ENCODE measurements around the gene SKP2.

Gene SKP2

DNA sequence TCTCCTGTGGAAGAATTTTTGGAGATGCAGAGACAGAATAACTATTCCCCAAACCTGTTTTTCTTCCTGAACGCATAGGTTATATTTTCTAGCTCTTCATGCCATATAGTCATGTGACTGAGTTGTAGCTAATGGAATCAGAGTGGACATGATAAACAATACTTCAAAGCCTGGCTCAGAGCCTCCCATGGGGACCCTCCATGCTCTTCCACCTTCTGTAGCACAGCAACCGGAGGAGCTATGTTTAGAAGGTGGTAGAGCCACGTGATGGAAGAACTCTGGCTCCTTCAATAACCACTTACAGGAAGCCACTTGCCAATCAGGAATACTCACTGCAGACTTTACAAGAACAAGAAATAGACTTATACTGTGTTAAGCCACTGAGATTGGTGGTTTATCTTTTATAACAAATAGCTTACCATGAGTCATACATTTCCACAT lies 50.6 kb downstream of the SKP2 start:
- TF ChIP-seq, protein P1, sequence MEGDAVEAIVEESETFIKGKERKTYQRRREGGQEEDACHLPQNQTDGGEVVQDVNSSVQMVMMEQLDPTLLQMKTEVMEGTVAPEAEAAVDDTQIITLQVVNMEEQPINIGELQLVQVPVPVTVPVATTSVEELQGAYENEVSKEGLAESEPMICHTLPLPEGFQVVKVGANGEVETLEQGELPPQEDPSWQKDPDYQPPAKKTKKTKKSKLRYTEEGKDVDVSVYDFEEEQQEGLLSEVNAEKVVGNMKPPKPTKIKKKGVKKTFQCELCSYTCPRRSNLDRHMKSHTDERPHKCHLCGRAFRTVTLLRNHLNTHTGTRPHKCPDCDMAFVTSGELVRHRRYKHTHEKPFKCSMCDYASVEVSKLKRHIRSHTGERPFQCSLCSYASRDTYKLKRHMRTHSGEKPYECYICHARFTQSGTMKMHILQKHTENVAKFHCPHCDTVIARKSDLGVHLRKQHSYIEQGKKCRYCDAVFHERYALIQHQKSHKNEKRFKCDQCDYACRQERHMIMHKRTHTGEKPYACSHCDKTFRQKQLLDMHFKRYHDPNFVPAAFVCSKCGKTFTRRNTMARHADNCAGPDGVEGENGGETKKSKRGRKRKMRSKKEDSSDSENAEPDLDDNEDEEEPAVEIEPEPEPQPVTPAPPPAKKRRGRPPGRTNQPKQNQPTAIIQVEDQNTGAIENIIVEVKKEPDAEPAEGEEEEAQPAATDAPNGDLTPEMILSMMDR (conservative IDR thresholded peaks at IDR 0.05; ENCODE audit: low read length), result no peak
- peak; percentile 40 for DNase-seq (ENCODE audit: low read depth)

DNA sequence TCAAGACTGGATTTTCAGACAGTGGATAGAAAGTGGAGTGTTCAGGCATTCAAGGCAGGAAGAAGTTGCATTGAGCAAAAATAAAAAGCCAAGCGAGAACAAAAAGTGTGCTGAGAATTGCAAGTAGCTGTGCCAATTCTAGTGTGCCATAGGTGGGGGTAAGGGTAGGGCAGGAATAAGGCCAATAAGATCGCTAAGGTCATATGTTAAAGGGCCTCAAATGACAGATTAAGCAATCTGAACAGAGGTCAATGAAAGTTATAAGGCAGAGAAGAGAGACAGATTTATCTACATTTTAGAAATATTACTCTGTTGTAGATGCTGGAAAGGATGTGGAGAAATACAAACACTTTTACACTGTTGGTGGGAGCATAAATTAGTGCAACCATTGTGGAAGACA lies 53.4 kb downstream of the SKP2 start:
- DNase-seq (ENCODE audit: low read depth), result no peak
- TF ChIP-seq, protein P1 (conservative IDR thresholded peaks at IDR 0.05; ENCODE audit: low read length), result no peak
- no peak overlapping the region for H3K4me3 ChIP-seq (ENCODE audit: low read length)

More for the DNA sequence above, 50.6 kb downstream of the SKP2 start:
- no peak overlapping the region for H3K4me3 ChIP-seq (ENCODE audit: low read length)

DNA sequence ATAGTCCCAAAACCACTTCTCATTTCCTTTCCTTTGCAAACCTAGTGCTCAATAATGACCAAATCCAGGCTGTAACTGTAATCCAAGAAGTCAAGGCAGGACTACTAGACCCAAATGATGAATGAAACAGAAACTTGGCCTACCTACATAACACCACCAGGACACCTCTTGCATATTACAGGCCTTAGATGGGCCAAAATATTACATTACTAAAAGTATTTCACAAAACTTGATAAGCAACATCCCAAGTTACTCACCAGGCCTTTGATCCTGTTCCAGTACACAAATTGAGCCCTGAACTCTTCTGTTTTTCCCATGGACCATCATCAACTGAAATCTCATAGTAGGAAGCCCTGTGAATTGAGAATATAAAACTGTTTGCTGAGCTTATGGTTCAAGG lies 55.0 kb downstream of the SKP2 start:
- H3K4me3 ChIP-seq (ENCODE audit: low read length), result no peak overlapping the region
- TF ChIP-seq, protein P1 (conservative IDR thresholded peaks at IDR 0.05; ENCODE audit: low read length), result no peak
- DNase-seq (ENCODE audit: low read depth), result no peak

DNA sequence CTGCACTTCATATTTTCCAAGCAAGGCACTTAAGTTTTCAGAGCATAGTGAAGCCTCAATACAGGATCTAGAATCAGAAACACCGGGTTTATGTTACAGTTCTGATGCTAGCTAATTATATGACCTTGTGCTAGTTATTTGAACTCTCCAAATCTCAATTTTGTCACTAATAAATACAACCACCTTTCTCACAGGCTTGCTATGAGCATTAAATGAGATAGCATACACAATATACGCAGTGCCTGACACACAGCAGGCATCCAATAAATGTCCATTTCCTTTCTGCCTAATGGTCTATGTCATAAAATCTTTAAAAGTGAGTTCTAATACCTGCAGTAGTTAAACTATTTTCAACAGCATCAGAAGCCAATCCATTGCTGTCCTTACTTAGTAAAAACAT lies 56.9 kb downstream of the SKP2 start:
- DNase-seq (ENCODE audit: low read depth), result no peak
- H3K4me3 ChIP-seq (ENCODE audit: low read length), result no peak overlapping the region
- TF ChIP-seq, protein P1 (conservative IDR thresholded peaks at IDR 0.05; ENCODE audit: low read length), result no peak

DNA sequence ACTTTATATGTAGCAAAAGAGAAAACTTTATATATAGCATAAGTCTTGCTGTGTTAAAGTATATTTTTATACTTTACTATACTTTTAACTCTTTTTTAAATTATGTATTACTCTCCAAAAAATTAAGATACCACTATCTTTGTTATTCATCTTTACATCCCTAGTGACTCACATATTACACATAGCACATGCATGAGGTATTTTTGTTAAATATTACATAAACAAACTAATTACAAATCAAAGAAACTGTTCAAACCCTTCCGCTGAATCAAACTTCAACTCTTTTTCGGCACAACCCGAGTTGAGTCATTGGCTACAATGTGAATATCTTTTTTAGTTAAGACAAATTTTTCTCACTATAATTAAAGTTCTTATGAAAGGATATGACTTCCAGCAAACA lies 57.8 kb downstream of the SKP2 start:
- TF ChIP-seq, protein P1 (conservative IDR thresholded peaks at IDR 0.05; ENCODE audit: low read length), result no peak
- DNase-seq (ENCODE audit: low read depth), result no peak
- no peak overlapping the region for H3K4me3 ChIP-seq (ENCODE audit: low read length)

DNA sequence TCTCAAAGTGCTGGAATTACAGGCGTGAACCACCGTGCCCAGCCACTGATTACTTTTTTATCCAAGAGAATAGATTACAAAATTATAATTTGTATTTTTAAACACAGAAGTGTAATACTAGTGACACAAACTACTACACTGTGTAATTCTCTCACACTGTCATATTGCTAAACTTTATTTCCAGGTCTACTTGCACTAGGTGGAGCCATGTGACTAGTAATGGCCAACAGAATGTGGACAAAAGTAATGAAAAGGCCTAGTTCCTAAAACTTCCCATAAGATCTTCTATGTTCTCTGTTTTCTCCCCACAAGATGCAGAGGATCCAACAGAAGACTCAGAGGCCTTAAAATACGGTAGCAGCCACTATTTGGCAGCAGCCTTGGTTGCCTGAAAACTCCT lies 62.5 kb downstream of the SKP2 start:
- no peak for DNase-seq (ENCODE audit: low read depth)
- H3K4me3 ChIP-seq (ENCODE audit: low read length), result no peak overlapping the region
- TF ChIP-seq, protein P1 (conservative IDR thresholded peaks at IDR 0.05; ENCODE audit: low read length), result no peak

DNA sequence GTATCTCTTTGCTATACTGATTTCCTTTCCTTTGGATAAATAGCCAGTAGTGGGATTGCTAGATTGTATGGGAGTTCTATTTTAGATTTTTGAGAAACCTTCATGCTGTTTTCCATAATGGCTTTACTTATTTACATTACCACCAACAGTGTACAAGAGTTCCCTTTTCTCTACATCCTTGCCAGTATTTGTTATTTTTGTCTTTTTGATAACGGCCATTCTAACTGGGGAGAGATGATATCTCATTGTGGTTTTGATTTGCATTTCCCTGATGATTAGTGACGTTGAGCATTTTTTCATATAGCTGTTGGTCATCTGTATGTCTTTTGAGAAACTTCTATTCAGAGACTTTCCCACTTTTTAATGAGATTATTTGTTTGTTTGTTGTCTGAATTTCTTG lies 64.0 kb downstream of the SKP2 start:
- no peak for DNase-seq (ENCODE audit: low read depth)
- H3K4me3 ChIP-seq (ENCODE audit: low read length), result no peak overlapping the region
- TF ChIP-seq, protein P1 (conservative IDR thresholded peaks at IDR 0.05; ENCODE audit: low read length), result no peak

All from AG10803 (cell line).